Body of pancreas (tissue), 4 donors: ENCODE results near the gene SHISAL1. TPM values are rescaled to one million over a fixed set of nuclear protein-coding genes. Genes with fewer than 3 reads are reported as not detected.

ENCODE experiments used
- ATAC-seq: fragments of 150-250 bp; one replicate; pipeline ENCODE4 v1.9.1; 2016
- DNase-seq, 4 donors: peaks; one replicate each; pipeline ENCODE4 v3.0.0-alpha.2; 2019
- H3K27ac ChIP-seq, 4 donors: fragments of 200-600 bp; sonication (generic); 1 replicate in 3 of 4; 2 replicates in 1 of 4; pipeline versions ENCODE4 v1.5.1 to v1.6.1; 2016 to 2019; ENCODE audit warnings: mild to moderate bottlenecking in 1 of 4, mixed read lengths in 1 of 4, moderate library complexity in 1 of 4
- H3K27me3 ChIP-seq, 2 donors: fragments of 200-600 bp; sonication (generic); one replicate each; pipeline ENCODE4 v1.6.0; 2016; ENCODE audit warnings: mild to moderate bottlenecking in 1 of 2
- H3K36me3 ChIP-seq, 2 donors: fragments of 200-600 bp; sonication (generic); replicated peaks in 1 of 2; 2 replicates each; pipeline ENCODE4 v1.5.1; 2016; ENCODE audit warnings: low read depth in 2 of 2; ENCODE audit not compliant: insufficient read depth in 1 of 2
- H3K4me1 ChIP-seq: fragments of 200-600 bp; sonication (generic); one replicate; pipeline ENCODE4 v1.6.0; 2016
- H3K4me3 ChIP-seq, 2 donors: fragments of 200-600 bp; sonication (generic); 1 replicate in 1 of 2; 2 replicates in 1 of 2; pipeline ENCODE4 v1.5.1; 2016 to 2019
- H3K9me3 ChIP-seq, 3 donors: fragments of 200-600 bp; sonication (generic); 1 replicate in 2 of 3; 2 replicates in 1 of 3; pipeline ENCODE4 v1.5.1; 2016
- POLR2A ChIP-seq, 3 donors: fragments of 450-650 bp; IDR thresholded peaks; one replicate each; pipeline ENCODE4 v1.6.1; 2016; ENCODE audit warnings: antibody characterized with exemption in 3 of 3, mild to moderate bottlenecking in 2 of 3
- WGBS, 2 donors: methylation state at CpG; one replicate each; pipeline ENCODE4 v1.1.5; 2017; 5-methylcytosine and 5-hydroxymethylcytosine counted together
- intact Hi-C: fragments of 100-400 bp; cut with DNase I; formaldehyde crosslinking; loops from one replicate; pipeline ENCODE4 v1.15.1; 2023
- total RNA-seq, 2 donors: library from RNA; depleted of rRNA; stranded (reverse); fragments of >200 nt; gene quantifications; one replicate each; pipeline ENCODE4 v1.1.0, GENCODE V29; 2016
- TF ChIP-seq, protein P1 (sequence below), 7 experiments: fragments of 450-650 bp in 4 of 7; fragments of 200-600 bp in 3 of 7; sonication (generic) in 3 of 7; IDR thresholded peaks; one replicate each; pipeline ENCODE4 v1.5.1; 2016 to 2019; ENCODE audit warnings: antibody characterized with exemption in 7 of 7

Gene SHISAL1
- total RNA-seq, 2 donors from 2014 or later, result 0.78 to 1.6 TPM

DNA sequence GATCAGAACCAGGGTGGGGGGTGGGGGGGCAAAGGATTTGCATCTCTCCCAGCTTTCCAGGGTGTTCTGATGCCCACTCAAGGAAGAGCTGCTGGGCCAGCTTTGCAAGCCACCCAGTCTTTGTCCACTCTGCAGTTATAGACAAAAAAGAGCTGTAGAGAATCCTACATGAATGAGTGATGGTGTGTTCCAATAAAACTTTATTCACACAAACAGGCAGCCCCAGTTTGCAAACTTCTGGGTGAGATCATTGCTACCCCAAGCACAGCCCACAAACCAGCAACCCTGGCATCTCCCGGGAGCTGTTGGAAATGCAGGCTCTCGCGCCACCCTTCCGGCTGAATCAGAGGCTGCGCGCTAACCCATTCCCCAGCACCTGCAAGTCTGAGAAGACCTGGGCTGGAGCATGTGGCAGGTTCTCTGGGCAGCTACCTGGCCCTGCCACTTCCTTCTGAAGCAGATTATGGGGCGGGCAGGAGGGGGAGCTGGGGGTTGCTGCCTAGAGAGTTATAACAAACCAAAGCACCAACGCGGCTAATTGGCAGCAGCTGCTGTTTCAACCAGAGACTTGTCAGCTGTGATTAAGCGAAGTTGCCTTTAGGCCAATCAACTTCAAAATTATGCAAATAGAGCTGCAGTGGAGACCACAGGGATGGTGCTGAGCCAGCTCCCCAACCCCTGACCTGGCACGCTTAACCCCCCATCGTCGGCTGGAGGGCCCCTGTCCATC, 3.8 kb upstream of the SHISAL1 start:
- Histone ChIP-seq H3K36me3 (no peaks in the 10 kb centered on the region), H3K9me3 (no peaks in the 10 kb centered on the region), H3K4me1 (no peaks in the 10 kb centered on the region), H3K4me3 (no peak overlapping the region), H3K27me3 (no peaks in the 10 kb centered on the region), H3K27ac (no peak overlapping the region)
- no peak for ATAC-seq
- DNase-seq, result no peak
- WGBS, 2 donors, result 66 to 76% methylated on average over 12 to 13 of the region's 13 CpGs
- intact Hi-C loops, result no loop called here
- no peak for TF ChIP-seq POLR2A (IDR thresholded peaks at IDR 0.05)
- TF ChIP-seq, protein P1, sequence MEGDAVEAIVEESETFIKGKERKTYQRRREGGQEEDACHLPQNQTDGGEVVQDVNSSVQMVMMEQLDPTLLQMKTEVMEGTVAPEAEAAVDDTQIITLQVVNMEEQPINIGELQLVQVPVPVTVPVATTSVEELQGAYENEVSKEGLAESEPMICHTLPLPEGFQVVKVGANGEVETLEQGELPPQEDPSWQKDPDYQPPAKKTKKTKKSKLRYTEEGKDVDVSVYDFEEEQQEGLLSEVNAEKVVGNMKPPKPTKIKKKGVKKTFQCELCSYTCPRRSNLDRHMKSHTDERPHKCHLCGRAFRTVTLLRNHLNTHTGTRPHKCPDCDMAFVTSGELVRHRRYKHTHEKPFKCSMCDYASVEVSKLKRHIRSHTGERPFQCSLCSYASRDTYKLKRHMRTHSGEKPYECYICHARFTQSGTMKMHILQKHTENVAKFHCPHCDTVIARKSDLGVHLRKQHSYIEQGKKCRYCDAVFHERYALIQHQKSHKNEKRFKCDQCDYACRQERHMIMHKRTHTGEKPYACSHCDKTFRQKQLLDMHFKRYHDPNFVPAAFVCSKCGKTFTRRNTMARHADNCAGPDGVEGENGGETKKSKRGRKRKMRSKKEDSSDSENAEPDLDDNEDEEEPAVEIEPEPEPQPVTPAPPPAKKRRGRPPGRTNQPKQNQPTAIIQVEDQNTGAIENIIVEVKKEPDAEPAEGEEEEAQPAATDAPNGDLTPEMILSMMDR (IDR thresholded peaks at IDR 0.05), result no peak

- no peak overlapping the region for H3K4me3 ChIP-seq
- DNase-seq (no peak), ATAC-seq (no peak)
- no peaks in the 10 kb centered on the region for H3K4me1 ChIP-seq
- no peaks in the 10 kb centered on the region for H3K36me3 ChIP-seq
- WGBS, 2 donors, result 60 to 61% methylated on average over 17 of the region's 17 CpGs
- TF ChIP-seq, protein P1 (IDR thresholded peaks at IDR 0.05), result no peak
- TF ChIP-seq POLR2A (IDR thresholded peaks at IDR 0.05), result no peak
- H3K27ac ChIP-seq, result no peak overlapping the region
- H3K9me3 ChIP-seq, result no peaks in the 10 kb centered on the region
- H3K27me3 ChIP-seq, result no peaks in the 10 kb centered on the region
- intact Hi-C loops, result no loop called here
These were observed 1.8 kb upstream of the SHISAL1 start for GRCh38 chr22:44314425-44315067.

- Histone ChIP-seq H3K36me3 (no peaks in the 10 kb centered on the region), H3K27ac (no peak overlapping the region), H3K4me1 (no peaks in the 10 kb centered on the region), H3K27me3 (no peaks in the 10 kb centered on the region), H3K9me3 (no peaks in the 10 kb centered on the region), H3K4me3 (no peak overlapping the region)
- intact Hi-C loops, result no loop called here
- TF ChIP-seq, protein P1 (IDR thresholded peaks at IDR 0.05), result no peak
- no peak for TF ChIP-seq POLR2A (IDR thresholded peaks at IDR 0.05)
- ATAC-seq (no peak), DNase-seq (no peak)
- WGBS, 2 donors, result 62 to 65% methylated on average over 9 to 16 of the region's 16 CpGs
These were observed 745 bp upstream of the SHISAL1 start for GRCh38 chr22:44313385-44314006.

GRCh38 chr22:44311855-44312170, 938 bp downstream of the SHISAL1 start:
- H3K27ac ChIP-seq, result no peak overlapping the region
- no peak for DNase-seq
- intact Hi-C loops, result no loop called here
- no peak for ATAC-seq
- H3K27me3 ChIP-seq, result no peaks in the 10 kb centered on the region
- no peaks in the 10 kb centered on the region for H3K36me3 ChIP-seq
- TF ChIP-seq POLR2A (IDR thresholded peaks at IDR 0.05), result no peak
- TF ChIP-seq, protein P1 (IDR thresholded peaks at IDR 0.05), result no peak
- no peaks in the 10 kb centered on the region for H3K9me3 ChIP-seq
- 32 to 53% methylated on average over 3 of the region's 3 CpGs for WGBS, 2 donors
- H3K4me3 ChIP-seq, result no peak overlapping the region
- no peaks in the 10 kb centered on the region for H3K4me1 ChIP-seq
